ENCODE measurements around the gene GNRH2.

GNRH2 gene

DNA sequence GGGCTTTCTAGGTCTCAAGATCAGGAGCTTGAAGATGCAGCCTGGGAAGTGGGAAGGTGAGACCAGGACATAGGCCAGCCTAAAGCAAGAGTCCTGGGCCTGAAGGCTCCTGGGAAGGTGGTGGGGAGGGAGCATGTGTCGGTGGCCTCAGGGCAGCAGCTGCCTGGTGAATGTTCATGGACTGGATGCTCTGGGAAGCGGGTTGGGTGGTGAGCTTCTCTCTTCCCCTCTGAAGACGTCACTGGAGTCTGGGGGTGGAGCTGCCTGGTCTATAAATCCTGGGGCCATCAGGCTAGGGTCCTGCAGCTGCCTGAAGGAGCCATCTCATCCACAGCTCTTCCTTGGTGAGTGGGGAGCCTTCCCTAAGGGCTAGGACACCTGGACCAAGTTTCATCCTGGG, at the start of gene GNRH2:
Gene GNRH2 (plus strand): TSS at position 301 of the 400 bp plus-strand sequence. CDS start 793 bp downstream, outside the sequence.
- H3K9me3 ChIP-seq (ENCODE audit: severe bottlenecking) = no peaks in the 10 kb centered on the region
- TF ChIP-seq, protein P1, sequence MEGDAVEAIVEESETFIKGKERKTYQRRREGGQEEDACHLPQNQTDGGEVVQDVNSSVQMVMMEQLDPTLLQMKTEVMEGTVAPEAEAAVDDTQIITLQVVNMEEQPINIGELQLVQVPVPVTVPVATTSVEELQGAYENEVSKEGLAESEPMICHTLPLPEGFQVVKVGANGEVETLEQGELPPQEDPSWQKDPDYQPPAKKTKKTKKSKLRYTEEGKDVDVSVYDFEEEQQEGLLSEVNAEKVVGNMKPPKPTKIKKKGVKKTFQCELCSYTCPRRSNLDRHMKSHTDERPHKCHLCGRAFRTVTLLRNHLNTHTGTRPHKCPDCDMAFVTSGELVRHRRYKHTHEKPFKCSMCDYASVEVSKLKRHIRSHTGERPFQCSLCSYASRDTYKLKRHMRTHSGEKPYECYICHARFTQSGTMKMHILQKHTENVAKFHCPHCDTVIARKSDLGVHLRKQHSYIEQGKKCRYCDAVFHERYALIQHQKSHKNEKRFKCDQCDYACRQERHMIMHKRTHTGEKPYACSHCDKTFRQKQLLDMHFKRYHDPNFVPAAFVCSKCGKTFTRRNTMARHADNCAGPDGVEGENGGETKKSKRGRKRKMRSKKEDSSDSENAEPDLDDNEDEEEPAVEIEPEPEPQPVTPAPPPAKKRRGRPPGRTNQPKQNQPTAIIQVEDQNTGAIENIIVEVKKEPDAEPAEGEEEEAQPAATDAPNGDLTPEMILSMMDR (IDR thresholded peaks at IDR 0.05; ENCODE audit: low read depth, low read length) = no peak
- H3K27me3 ChIP-seq (ENCODE audit: insufficient read depth, low read depth, severe bottlenecking) = no peaks in the 10 kb centered on the region
- H3K4me3 ChIP-seq (ENCODE audit: low read depth, low read length) = no peak within 1 kb of the TSS
- no peak for DNase-seq
- no peak within 1 kb of the TSS for H3K27ac ChIP-seq
- H3K36me3 ChIP-seq = peaks cover 42% of the 10 kb centered on the region

DNA sequence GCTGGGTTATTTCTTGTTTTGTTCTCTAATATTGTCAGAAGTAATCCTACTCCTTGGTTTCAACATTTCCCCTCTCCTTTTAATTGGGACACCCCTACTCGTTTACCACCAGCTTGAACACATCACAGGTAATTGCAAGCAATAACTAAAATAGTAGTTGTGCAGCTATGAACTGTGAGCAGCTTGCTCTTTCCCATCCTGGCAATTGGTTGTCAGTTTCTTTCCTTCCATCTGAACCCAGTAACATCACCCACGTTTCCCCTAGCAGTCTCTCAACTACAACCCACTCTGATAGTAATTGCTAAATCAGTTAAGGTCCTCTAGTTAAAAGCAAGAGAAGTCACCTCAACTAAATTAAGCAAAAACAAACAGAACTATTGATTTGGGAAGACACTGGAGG, 47.6 kb upstream of the GNRH2 start:
- Histone ChIP-seq H3K36me3 (peaks cover 48% of the 10 kb centered on the region), H3K9me3 (ENCODE audit: severe bottlenecking) (no peaks in the 10 kb centered on the region), H3K27ac (no peak overlapping the region), H3K27me3 (ENCODE audit: insufficient read depth, low read depth, severe bottlenecking) (no peaks in the 10 kb centered on the region), H3K4me3 (ENCODE audit: low read depth, low read length) (no peak overlapping the region)
- no peak for DNase-seq
- TF ChIP-seq, protein P1 (IDR thresholded peaks at IDR 0.05; ENCODE audit: low read depth, low read length) = no peak

GRCh38 chr20:2998728-2999127, 44.7 kb upstream of the GNRH2 start:
- no peaks in the 10 kb centered on the region for H3K27me3 ChIP-seq (ENCODE audit: insufficient read depth, low read depth, severe bottlenecking)
- DNase-seq = no peak
- H3K27ac ChIP-seq = no peak overlapping the region
- H3K36me3 ChIP-seq = peaks cover 18% of the 10 kb centered on the region
- H3K4me3 ChIP-seq (ENCODE audit: low read depth, low read length) = no peak overlapping the region
- H3K9me3 ChIP-seq (ENCODE audit: severe bottlenecking) = no peaks in the 10 kb centered on the region
- TF ChIP-seq, protein P1 (IDR thresholded peaks at IDR 0.05; ENCODE audit: low read depth, low read length) = no peak

- Histone ChIP-seq H3K27me3 (ENCODE audit: insufficient read depth, low read depth, severe bottlenecking) (no peaks in the 10 kb centered on the region), H3K27ac (no peak overlapping the region), H3K4me3 (ENCODE audit: low read depth, low read length) (no peak overlapping the region), H3K9me3 (ENCODE audit: severe bottlenecking) (no peaks in the 10 kb centered on the region), H3K36me3 (peaks cover 2% of the 10 kb centered on the region)
- DNase-seq = no peak
- TF ChIP-seq, protein P1 (IDR thresholded peaks at IDR 0.05; ENCODE audit: low read depth, low read length) = peak; percentile 33; the same call in 1 of the 2 replicates
Observed at GRCh38 chr20:3000852-3001523, 42.4 kb upstream of the GNRH2 start.

DNA sequence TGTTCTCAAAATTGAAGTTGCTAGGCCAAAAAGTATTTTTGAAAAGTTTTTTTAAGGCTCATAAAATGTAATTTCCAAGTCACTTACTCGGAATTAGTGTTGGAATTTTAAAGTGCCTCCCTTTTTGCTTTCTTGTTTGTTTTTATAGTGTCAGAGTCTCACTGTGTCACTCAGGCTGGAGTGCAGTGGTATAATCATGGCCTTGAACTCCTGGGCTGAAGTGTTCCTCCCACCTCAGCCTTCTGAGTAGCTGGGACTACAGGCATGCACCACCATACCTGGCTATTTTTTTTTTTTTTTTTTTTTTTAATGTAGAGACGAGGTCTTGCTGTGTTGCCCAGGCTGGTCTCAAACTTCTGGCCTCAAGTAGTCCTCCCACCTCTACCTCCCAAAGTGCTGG, 40.0 kb upstream of the GNRH2 start:
- no peaks in the 10 kb centered on the region for H3K9me3 ChIP-seq (ENCODE audit: severe bottlenecking)
- TF ChIP-seq, protein P1 (IDR thresholded peaks at IDR 0.05; ENCODE audit: low read depth, low read length) = no peak
- H3K4me3 ChIP-seq (ENCODE audit: low read depth, low read length) = no peak overlapping the region
- H3K36me3 ChIP-seq = peaks cover 16% of the 10 kb centered on the region
- no peak overlapping the region for H3K27ac ChIP-seq
- DNase-seq = no peak
- H3K27me3 ChIP-seq (ENCODE audit: insufficient read depth, low read depth, severe bottlenecking) = no peaks in the 10 kb centered on the region
